ENCODE measurements around the gene FABP7. TPM values are rescaled to one million over a fixed set of nuclear protein-coding genes. Genes with fewer than 3 reads are reported as not detected.

FABP7 gene
- total RNA-seq, 4 donors from 2014 or later: not detected

GRCh38 chr6:122806291-122806690 is 26.8 kb downstream of the FABP7 start:
- WGBS, 2 donors: 90 to 93% methylated on average over 2 of the region's 2 CpGs
- DNase-seq (ENCODE audit: low spot score in 2 of 2): no peak
- Histone ChIP-seq H3K9me3 (no peaks in the 10 kb centered on the region), H3K27ac (no peak overlapping the region), H3K4me3 (no peak overlapping the region), H3K4me1 (no peaks in the 10 kb centered on the region), H3K27me3 (no peaks in the 10 kb centered on the region), H3K36me3 (peaks cover 0 to 37% (median 0%) of the 10 kb centered on the region in 3 donors)
- TF ChIP-seq POLR2A (IDR thresholded peaks at IDR 0.05) (no peak), CTCF (IDR thresholded peaks at IDR 0.05) (no peak), EP300 (IDR thresholded peaks at IDR 0.05) (no peak)

- Histone ChIP-seq H3K36me3 (peaks cover 0 to 37% (median 0%) of the 10 kb centered on the region in 3 donors), H3K9me3 (no peaks in the 10 kb centered on the region), H3K4me3 (no peak overlapping the region), H3K27ac (no peak overlapping the region), H3K4me1 (no peaks in the 10 kb centered on the region), H3K27me3 (no peaks in the 10 kb centered on the region)
- DNase-seq (ENCODE audit: low spot score in 2 of 2): no peak
- 84 to 85% methylated on average over 10 of the region's 10 CpGs for WGBS, 2 donors
- TF ChIP-seq CTCF (IDR thresholded peaks at IDR 0.05) (no peak), POLR2A (IDR thresholded peaks at IDR 0.05) (no peak), EP300 (IDR thresholded peaks at IDR 0.05) (no peak)
Observed at GRCh38 chr6:122808121-122808885, 28.8 kb downstream of the FABP7 start.

GRCh38 chr6:122809001-122809400 is 29.5 kb downstream of the FABP7 start:
- 73 to 77% methylated on average over 4 of the region's 4 CpGs for WGBS, 2 donors

GRCh38 chr6:122809691-122810090 is 30.2 kb downstream of the FABP7 start:
- WGBS, 2 donors: 86 to 91% methylated on average over 2 of the region's 2 CpGs
- Histone ChIP-seq H3K27me3 (no peaks in the 10 kb centered on the region), H3K27ac (no peak overlapping the region), H3K4me3 (no peak overlapping the region), H3K4me1 (no peaks in the 10 kb centered on the region), H3K36me3 (peaks cover 0 to 27% (median 0%) of the 10 kb centered on the region in 3 donors), H3K9me3 (no peaks in the 10 kb centered on the region)
- no peak for DNase-seq (ENCODE audit: low spot score in 2 of 2)
- TF ChIP-seq POLR2A (IDR thresholded peaks at IDR 0.05) (no peak), EP300 (IDR thresholded peaks at IDR 0.05) (no peak), CTCF (IDR thresholded peaks at IDR 0.05) (no peak)

More at GRCh38 chr6:122809001-122809400, 29.5 kb downstream of the FABP7 start:
- Histone ChIP-seq H3K4me3 (no peak overlapping the region), H3K4me1 (no peaks in the 10 kb centered on the region), H3K27me3 (no peaks in the 10 kb centered on the region), H3K9me3 (no peaks in the 10 kb centered on the region), H3K27ac (no peak overlapping the region), H3K36me3 (peaks cover 0 to 34% (median 0%) of the 10 kb centered on the region in 3 donors)
- DNase-seq (ENCODE audit: low spot score in 2 of 2): no peak
- no peak for TF ChIP-seq POLR2A (IDR thresholded peaks at IDR 0.05)

GRCh38 chr6:122810189-122810588 is 30.7 kb downstream of the FABP7 start:
- Histone ChIP-seq H3K36me3 (peaks cover 0 to 22% (median 0%) of the 10 kb centered on the region in 3 donors), H3K4me1 (no peaks in the 10 kb centered on the region), H3K27me3 (no peaks in the 10 kb centered on the region), H3K27ac (no peak overlapping the region), H3K4me3 (no peak overlapping the region), H3K9me3 (no peaks in the 10 kb centered on the region)
- no peak for TF ChIP-seq POLR2A (IDR thresholded peaks at IDR 0.05)
- no peak for TF ChIP-seq EP300 (IDR thresholded peaks at IDR 0.05)
- no peak for TF ChIP-seq CTCF (IDR thresholded peaks at IDR 0.05)
- 62 to 71% methylated on average over 1 of the region's 1 CpG for WGBS, 2 donors
- no peak for DNase-seq (ENCODE audit: low spot score in 2 of 2)

Measured in tibial nerve (tissue), 4 donors.